Right ventricle myocardium inferior (tissue), 1 donor: ENCODE results near the gene RHOT2. TPM values are rescaled to one million over a fixed set of nuclear protein-coding genes. Genes with fewer than 3 reads are reported as not detected.

Experiments
- ATAC-seq: fragments of 200-7000 bp; cut with Tn5 transposase; one replicate; pipeline ENCODE4 v1.9.1; 2020; ENCODE audit warnings: mild to moderate bottlenecking, moderate library complexity
- DNase-seq: peaks from one replicate; pipeline ENCODE4 v3.0.0; 2021; ENCODE audit errors: missing footprints
- intact Hi-C: fragments of 100-400 bp; cut with DNase I; formaldehyde crosslinking; loops from one replicate; pipeline ENCODE4 v1.11.0; 2022
- total RNA-seq: library from RNA; stranded (reverse); fragmentation: NEBNext Ultra II Directional; extraction: Animal tissue kit (Norgen Biotek cat#: 25700); gene quantifications from one replicate; pipeline ENCODE4 v1.2.1, GENCODE V29; 2021
- donor health status: DM: no; HTN: yes; CAD: no; lungs with severe emphysema.

The RHOT2 gene
- total RNA-seq, 1 donor from 2014 or later, result 86.0 TPM

DNA sequence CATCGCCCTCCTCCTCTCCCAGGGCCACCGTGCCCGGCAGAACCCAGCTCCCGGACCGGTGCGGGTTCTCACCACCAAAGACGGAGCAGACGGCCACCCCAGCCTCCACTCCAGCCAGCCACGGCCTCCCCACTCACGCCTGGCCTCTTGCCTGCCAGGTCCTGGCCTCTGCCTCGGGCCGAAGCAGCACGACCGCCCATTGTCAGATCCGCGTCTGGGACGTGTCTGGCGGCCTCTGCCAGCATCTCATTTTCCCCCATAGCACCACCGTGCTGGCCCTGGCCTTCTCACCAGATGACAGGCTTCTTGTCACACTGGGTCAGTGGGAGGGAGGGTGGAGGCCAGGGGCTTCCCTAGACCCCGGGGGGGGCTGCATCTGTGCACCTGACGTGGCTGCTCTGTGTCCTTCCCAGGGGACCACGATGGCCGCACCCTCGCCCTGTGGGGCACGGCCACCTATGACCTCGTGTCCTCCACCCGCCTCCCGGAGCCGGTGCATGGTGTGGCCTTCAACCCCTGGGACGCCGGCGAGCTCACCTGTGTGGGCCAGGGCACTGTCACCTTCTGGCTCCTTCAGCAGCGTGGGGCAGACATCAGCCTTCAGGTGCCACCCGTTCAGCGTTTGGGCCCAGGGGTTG lies 6.6 kb upstream of the RHOT2 start:
- no peak for ATAC-seq
- intact Hi-C loops, result loop anchor here (5.0 kb wide), 1 partner anchor 74 kb away; no protein-coding TSS in a partner anchor

DNA sequence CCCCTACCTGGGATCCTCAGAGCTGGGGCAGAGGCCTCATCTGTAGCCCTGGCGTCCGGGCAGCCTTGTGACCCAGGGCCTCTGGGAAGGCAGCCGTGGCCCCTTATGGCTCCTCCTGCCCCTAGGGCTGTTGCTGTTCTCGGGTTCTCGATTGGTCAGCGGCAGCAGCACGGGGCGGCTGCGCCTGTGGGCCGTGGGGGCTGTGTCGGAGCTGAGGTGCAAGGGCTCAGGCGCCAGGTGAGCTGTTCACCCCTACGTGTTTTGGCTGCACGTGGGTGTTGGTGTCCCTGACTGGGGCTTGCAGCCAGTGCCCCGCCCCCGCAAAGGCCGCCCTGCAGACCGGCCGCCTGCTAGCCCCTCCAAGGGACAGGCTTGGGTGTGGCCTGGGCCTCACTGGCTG lies 5.8 kb upstream of the RHOT2 start:
- no peak for DNase-seq
- ATAC-seq, result no peak
- intact Hi-C loops, result loop anchor here (5.0 kb wide), 1 partner anchor 75 kb away; no protein-coding TSS in a partner anchor

More for the DNA sequence above, 6.6 kb upstream of the RHOT2 start:
- no peak for DNase-seq

DNA sequence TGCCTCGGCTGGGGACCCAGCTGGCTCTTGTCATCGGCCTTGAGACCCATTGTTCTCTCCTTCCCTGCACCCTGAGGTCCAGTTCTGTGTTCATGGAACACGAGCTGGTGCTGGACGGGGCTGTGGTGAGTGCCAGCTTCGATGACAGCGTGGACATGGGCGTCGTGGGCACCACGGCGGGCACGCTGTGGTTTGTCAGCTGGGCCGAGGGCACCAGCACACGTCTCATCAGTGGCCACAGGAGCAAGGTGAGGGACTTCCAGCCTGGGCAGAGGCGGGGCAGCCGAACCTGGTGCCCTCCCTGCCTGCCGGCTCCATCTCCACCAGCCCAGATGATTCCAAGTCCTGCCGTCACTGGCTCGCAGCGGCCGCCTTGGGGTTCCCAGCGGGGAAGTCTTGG lies 5.3 kb upstream of the RHOT2 start:
- DNase-seq (no peak), ATAC-seq (no peak)
- intact Hi-C loops, result loop anchor here (5.0 kb wide), 1 partner anchor 75 kb away; no protein-coding TSS in a partner anchor

DNA sequence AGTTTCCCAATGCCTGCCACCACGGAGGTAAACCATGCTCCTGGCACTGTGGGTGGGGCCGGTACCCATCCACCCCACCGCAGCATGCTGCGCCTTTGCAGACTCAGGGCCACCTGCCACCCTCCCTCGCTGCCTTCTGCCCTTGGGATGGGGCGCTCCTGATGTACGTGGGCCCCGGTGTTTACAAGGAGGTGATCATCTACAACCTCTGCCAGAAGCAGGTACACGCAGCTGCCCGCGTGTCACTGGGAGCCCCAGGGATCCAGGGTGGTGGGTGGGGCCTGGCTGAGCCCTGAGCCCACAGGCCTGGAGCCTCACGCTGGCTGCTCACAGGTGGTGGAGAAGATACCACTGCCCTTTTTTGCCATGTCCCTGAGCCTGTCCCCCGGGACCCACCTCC lies 1.4 kb upstream of the RHOT2 start:
- DNase-seq, result no peak
- no peak for ATAC-seq
- intact Hi-C loops, result no loop called here

DNA sequence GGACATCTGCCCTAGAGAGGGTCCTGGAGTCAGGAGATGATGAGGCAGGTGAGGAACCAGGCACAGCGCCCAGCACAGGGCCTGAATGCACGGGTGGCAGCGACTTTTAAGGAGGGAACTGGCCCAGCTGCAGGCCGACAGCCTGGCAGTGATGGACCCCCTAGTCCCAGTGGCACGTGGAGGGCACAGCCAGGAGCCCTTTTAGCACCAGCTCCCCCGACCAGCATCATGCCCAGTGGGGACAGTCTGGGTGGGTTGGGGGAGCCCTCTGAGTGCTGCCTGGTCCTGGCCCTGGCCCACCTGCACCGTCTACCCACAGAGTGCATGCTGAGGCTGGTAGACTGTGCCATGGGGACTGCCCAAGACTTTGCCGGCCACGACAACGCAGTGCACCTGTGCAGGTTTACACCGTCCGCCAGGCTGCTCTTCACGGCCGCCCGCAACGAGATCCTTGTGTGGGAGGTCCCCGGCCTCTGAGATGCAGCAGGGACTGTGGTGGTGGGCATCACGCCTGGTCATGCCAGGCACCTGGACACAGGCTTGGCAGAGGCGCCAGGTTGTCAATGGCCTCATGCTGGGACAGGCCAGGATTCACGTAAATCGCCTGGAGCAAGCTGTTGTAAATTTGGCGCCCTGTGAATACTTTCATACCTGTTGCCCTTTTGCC lies 686 bp upstream of the RHOT2 start:
- intact Hi-C loops, result no loop called here
- ATAC-seq (no peak), DNase-seq (no peak)

DNA sequence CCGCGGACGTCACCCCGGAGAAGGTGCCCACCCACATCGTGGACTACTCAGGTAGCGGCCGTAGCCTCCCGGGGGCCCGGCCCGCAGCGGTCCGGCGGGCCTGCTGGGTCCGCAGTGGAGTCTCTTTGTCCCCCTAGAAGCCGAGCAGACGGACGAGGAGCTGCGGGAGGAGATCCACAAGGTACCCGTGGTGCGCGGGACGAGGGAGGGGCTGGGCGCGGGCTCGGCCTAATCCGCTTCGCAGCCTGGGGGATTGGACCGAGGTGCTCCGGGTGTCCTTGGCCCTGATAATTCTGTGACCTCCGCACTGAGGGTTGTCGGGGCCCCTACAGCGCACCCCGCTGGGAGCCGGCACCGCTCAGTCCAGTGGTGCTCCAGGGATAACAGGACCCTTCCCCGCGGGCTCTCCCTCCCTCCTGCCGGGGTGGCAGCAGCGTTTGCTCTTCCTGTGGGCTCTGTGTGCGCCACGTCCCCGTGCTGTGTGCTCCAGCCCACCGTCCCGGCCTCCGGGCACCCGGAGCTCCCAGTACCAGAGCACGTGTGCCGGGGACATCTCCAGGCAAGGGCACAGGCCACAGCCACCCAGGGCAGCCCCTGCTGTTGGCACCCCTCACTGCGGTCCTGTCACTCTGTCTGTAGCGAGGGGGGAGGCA lies 713 bp downstream of the RHOT2 start:
- ATAC-seq (no peak), DNase-seq (no peak)
- intact Hi-C loops, result no loop called here

DNA sequence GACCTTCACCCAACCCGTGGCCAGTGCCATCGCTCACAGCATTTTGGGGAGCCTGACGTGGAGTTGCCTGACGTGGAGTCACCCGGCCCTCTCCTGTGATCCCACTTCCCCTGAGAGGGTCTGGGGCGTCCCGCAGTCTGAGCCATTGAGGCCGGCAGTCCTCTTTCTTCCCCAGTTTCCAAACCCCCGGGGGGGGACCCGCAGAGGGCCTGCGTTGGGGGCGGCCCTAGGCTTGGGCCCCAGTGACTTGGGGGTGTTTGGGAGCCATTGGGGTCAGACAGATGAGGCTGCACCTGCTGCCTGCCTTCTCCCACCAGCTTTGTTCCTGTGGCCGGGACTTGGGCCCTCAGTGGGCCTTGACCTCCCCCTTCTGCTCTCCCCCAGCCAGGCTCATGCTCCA lies 1.7 kb downstream of the RHOT2 start:
- intact Hi-C loops, result no loop called here
- ATAC-seq, result no peak
- DNase-seq, result no peak

DNA sequence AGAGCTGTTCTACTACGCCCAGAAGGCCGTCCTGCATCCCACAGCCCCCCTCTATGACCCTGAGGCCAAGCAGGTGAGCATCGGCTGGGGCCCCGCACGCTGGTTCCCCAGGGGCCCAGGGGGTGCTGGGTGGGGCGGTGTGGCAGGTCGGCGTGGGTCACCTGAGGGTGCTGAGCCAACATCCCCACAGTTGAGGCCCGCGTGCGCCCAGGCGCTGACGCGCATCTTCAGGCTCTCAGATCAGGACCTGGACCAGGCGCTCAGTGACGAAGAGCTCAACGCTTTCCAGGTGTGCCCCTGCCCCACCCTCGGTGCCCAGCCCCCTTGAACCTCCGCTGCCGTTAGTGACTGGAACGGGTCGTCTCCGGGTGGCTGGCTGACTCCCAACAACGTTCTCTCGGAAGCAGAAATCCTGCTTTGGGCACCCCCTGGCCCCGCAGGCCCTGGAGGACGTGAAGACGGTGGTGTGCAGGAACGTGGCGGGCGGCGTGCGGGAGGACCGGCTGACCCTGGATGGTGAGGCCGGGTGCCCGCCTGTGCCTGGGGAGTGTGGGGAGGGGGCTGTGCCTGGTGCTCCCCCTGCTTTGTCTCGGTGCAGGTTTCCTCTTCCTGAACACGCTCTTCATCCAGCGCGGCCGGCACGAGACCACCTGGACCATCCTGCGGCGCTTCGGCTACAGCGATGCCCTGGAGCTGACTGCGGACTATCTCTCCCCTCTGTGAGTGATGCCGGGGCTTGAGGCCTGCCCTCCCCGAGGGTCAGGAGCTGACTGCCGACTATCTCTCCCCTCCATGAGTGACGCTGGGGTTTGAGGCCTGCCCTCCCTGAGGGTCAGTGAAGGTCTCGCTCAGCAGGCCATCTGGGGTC lies 2.8 kb downstream of the RHOT2 start:
- ATAC-seq, result no peak
- DNase-seq, result no peak

DNA sequence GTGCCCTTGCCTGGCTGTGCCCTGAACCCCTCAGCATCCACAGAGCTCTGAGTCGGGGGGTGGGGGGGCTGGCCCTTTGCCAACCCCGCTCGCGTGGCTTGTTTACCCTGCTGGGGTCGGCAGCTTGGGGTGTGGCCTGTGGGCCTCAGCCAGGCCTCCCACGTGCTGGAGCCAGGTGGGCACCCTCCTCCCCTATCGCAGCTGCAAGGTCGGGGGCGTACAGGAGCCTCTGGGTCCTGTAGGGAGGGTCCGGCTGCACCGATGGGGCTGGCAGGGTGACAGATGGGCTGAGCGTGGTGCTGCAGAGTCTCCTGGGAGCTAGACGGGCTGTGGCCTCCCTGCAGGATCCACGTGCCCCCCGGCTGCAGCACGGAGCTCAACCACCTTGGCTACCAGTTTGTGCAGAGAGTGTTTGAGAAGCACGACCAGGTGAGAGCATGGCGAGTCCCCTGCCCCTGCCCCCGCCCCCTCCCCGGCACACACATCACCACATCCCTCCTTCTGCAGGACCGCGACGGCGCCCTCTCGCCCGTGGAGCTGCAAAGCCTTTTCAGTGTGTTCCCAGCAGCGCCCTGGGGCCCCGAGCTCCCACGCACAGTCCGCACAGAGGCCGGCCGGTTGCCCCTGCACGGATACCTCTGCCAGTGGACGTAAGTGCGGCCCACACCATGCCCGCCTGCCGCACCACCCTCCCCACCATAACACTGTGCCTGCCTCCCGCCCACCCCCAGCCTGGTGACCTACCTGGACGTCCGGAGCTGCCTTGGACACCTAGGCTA lies 3.6 kb downstream of the RHOT2 start:
- ATAC-seq, result no peak
- no peak for DNase-seq
- intact Hi-C loops, result no loop called here

More for the DNA sequence above, 2.8 kb downstream of the RHOT2 start:
- intact Hi-C loops, result no loop called here

DNA sequence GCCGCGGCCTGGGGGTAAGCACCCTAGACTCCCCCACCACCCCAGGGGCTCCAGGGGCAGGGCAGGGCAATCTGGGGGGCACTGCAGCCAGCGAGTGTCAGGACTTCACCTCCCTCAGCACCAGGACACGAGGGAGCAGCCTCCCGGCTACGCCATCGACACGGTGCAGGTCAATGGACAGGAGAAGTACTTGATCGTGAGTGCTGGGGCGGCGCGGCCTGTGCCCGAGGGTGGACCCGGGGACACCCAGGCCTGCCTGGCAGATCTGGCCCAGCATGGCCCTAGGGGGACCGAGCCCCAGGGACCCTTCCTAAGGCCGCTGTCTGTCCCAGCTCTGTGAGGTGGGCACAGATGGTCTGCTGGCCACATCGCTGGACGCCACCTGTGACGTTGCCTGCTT lies 4.4 kb downstream of the RHOT2 start:
- intact Hi-C loops, result no loop called here
- DNase-seq (no peak), ATAC-seq (no peak)

DNA sequence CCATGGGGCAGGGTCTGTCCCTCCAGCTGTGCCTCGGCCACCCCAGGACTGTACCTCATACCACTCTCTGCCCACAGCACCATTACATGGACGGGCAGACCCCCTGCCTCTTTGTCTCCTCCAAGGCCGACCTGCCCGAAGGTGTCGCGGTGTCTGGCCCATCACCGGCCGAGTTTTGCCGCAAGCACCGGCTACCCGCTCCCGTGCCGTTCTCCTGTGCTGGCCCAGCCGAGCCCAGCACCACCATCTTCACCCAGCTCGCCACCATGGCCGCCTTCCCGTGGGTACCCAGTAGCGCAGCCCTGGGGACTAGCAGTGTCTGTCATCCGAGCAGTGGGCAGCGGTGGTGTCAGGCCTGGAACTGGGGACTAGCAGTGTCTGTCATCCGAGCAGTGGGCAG lies 4.9 kb downstream of the RHOT2 start:
- DNase-seq (no peak), ATAC-seq (no peak)
- intact Hi-C loops, result no loop called here

DNA sequence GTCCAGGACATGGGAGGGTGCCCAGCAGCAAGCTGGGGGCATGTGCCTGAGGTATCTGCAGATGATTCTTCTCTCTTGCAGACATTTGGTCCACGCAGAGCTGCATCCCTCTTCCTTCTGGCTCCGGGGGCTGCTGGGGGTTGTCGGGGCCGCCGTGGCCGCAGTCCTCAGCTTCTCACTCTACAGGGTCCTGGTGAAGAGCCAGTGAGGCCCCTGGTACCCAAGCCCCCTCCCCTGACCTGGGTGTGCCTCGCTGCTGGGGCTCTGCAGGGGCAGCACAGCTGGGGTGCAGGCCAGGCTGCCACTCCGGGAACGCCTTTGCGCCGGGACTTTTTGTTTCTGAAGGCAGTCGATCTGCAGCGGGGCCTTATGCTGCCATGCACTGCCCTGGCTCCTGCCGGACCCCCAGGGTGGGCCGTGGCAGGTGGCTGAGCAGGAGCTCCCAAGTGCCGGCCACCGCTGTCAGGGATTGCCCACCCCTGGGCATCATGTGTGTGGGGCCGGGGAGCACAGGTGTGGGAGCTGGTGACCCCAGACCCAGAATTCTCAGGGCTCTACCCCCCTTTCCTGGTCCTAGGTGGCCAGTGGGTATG lies 5.6 kb downstream of the RHOT2 start:
- intact Hi-C loops, result no loop called here
- ATAC-seq (no peak), DNase-seq (no peak)

DNA sequence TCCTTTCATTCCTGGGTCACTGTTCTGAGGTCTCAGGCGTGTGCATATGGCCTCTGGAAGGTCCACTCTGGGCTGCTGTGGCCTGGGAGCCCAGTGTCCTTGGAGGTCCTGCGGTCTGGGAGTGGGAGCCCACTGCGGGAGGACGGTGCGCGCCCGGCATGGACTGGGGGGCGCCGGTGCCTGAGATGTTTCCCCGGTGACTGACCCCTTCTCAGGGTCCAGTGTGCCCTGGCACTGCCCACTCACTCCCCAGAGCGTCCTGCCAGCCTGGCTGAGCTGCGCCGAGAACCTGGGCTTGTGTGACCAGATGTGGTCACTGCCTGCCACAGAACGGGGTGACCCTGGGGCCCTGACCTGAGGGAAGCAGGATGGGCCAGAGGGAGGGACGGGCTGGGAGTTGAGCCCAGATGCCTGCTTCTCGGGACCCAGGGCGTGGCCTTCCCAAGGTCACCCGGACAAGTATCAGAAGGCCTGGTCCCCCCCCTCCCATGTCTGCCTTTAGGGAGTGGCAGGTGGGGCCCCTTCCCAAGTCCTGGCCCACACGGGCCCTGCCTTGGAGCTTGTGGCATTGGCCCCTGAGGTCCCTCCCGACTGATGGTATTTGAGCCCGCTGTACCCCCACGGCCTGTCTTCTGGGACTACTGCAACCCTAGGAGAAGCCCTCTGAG lies 6.4 kb downstream of the RHOT2 start:
- intact Hi-C loops, result no loop called here
- DNase-seq, result no peak
- ATAC-seq, result no peak

DNA sequence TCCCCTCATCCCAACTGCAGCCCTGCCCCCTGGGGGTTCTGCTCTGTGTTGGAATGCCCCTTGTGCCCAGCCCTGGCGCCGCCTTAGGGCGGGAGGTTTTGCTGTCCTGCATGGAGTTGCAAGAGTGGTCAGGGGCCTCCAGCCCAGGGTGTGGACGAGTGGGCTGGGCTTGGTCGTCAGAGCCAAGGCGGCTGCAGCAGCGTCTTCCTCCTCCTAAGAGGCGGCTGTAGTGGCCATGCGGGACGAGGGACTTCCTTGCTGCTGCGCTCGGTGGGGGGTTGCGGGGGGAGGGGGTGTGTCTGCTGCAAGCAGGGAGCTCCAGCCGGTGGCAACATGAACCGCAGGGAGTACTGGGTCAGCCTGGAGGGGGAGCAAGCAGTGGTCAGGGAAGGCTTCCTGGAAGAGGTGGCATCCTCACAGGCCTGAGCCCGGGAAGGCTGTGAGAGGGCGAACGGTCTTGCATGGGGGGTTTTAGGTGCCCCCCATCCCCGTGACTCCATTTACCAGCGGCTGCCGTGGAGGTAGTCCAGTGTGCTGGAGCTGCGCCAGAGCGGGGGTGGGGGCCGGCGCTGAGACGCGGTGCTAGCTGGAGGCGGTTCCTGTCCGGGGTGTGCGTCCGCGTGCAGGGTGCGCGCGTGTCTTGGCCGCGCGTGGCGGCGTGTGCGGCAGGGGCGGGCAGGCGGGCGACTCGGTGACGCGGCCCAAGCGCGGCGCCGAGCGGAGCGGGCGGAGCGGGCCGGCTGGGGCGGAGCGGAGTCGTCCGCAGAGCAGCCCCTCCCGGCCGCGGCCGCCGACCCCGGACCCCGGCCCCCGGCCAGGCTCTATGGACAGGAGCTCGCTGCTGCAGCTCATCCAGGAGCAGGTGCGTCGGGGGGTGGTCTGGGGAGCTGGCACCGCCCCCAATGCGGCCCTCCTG lies 7.3 kb downstream of the RHOT2 start, which contains the start of gene RHBDL1:
Gene RHBDL1, plus strand, starts transcription at position 704 of the 916 bp plus-strand sequence. Its CDS starts 120 bp downstream, at position 824.
- intact Hi-C loops, result no loop called here
- DNase-seq (no peak), ATAC-seq (no peak)

DNA sequence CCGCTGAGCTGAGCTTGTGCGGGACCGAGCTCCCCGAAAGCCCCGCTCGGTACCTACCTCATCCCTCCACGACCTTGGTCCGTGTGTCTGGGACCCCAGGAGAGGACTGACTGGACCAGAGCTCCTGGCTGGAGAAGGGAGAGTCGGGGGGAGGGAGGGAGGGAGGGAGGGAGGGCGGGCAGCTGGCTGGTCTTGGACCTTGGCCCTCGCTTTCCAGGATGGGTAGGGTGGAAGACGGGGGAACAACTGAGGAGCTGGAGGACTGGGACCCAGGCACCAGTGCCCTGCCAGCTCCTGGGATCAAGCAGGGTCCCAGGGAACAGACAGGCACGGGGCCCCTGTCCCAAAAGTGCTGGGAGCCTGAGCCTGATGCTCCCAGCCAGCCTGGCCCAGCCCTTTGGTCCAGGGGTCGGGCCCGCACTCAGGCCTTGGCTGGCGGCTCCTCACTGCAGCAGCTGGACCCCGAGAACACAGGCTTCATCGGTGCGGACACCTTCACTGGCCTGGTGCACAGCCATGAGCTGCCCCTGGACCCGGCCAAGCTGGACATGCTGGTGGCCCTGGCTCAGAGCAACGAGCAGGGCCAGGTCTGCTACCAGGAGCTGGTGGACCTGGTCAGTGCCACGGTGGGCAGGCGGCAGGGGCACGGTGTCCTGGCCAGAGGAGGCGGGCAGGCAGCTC lies 8.1 kb downstream of the RHOT2 start:
- no peak for ATAC-seq
- DNase-seq, result no peak
- intact Hi-C loops, result no loop called here

DNA sequence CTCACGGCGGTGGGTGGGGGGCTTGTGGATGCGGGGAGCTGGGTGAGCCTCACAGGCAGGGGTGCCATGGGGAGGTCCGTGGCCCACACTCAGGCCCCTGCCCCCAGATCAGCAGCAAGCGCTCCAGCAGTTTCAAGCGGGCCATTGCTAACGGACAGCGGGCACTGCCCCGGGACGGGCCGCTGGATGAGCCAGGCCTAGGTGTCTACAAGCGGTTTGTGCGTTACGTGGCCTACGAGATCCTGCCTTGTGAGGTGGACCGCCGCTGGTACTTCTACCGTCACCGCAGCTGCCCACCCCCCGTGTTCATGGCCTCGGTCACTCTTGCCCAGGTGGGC lies 8.6 kb downstream of the RHOT2 start:
- ATAC-seq, result no peak
- DNase-seq, result no peak
- intact Hi-C loops, result no loop called here
